Lower leg skin (tissue), 4 donors: ENCODE data around the gene NLGN4X. TPM values are rescaled to one million over a fixed set of nuclear protein-coding genes. Genes with fewer than 3 reads are reported as not detected.

Experiments used
- DNase-seq, 2 donors: peaks; one replicate each; pipeline ENCODE4 v3.0.0-alpha.2; 2019; ENCODE audit warnings: low spot score in 2 of 2
- H3K4me3 ChIP-seq: fragments of 200-600 bp; sonication (generic); 2 replicates; pipeline ENCODE4 v1.5.1; 2017; ENCODE audit warnings: mild to moderate bottlenecking, low read depth; ENCODE audit not compliant: poor library complexity, severe bottlenecking
- CTCF ChIP-seq, 3 donors: fragments of 450-650 bp; IDR thresholded peaks; one replicate each; pipeline ENCODE4 v1.5.1; 2016; ENCODE audit warnings: antibody characterized with exemption in 3 of 3, mild to moderate bottlenecking in 3 of 3, moderate library complexity in 2 of 3
- POLR2A ChIP-seq, 2 donors: fragments of 450-650 bp; IDR thresholded peaks; one replicate each; pipeline ENCODE4 v1.6.1; 2016 to 2017; ENCODE audit warnings: antibody characterized with exemption in 2 of 2, mild to moderate bottlenecking in 1 of 2, moderate library complexity in 1 of 2
- WGBS, 2 donors: methylation state at CpG; one replicate each; pipeline ENCODE4 v1.1.5; 2018; 5-methylcytosine and 5-hydroxymethylcytosine counted together
- intact Hi-C: fragments of 100-400 bp; cut with DNase I; formaldehyde crosslinking; loops from one replicate; pipeline ENCODE4 v1.15.0; 2023; ENCODE audit warnings: low total_unique reads
- total RNA-seq, 4 donors: library from RNA; depleted of rRNA; stranded (reverse); fragments of >200 nt; gene quantifications; one replicate each; pipeline ENCODE4 v1.1.0, GENCODE V29; 2016

NLGN4X gene
- total RNA-seq, 4 donors from 2014 or later, result 0.17 to 2.2 (median 0.72) TPM

- H3K4me3 ChIP-seq, result no peak overlapping the region
- no peak for DNase-seq
- intact Hi-C loops, result no loop called here
- no peak for TF ChIP-seq CTCF (IDR thresholded peaks at IDR 0.05)
- TF ChIP-seq POLR2A (IDR thresholded peaks at IDR 0.05), result no peak
- WGBS, 2 donors, result 82 to 88% methylated on average over 8 to 9 of the region's 9 CpGs
Measured at GRCh38 chrX:5898463-5898862, 330.2 kb downstream of the NLGN4X start.

GRCh38 chrX:5891378-5891777 is 337.3 kb downstream of the NLGN4X start:
- 87 to 88% methylated on average over 5 of the region's 5 CpGs for WGBS, 2 donors
- intact Hi-C loops, result no loop called here
- no peak for TF ChIP-seq CTCF (IDR thresholded peaks at IDR 0.05)
- TF ChIP-seq POLR2A (IDR thresholded peaks at IDR 0.05), result no peak
- DNase-seq, result no peak
- H3K4me3 ChIP-seq, result no peak overlapping the region

- H3K4me3 ChIP-seq, result no peak overlapping the region
- no peak for DNase-seq
- WGBS, 2 donors, result 36 to 54% methylated on average over 12 of the region's 12 CpGs
- TF ChIP-seq CTCF (IDR thresholded peaks at IDR 0.05) (no peak), POLR2A (IDR thresholded peaks at IDR 0.05) (no peak)
- intact Hi-C loops, result no loop called here
Measured at GRCh38 chrX:5876984-5877596, 351.6 kb downstream of the NLGN4X start.

- H3K4me3 ChIP-seq, result no peak overlapping the region
- no peak for TF ChIP-seq POLR2A (IDR thresholded peaks at IDR 0.05)
- no peak for TF ChIP-seq CTCF (IDR thresholded peaks at IDR 0.05)
- intact Hi-C loops, result no loop called here
- peak in 1 of 2 donors; percentile 13 for DNase-seq
- WGBS, 2 donors, result 35 to 68% methylated on average over 3 of the region's 3 CpGs
Measured at GRCh38 chrX:5870238-5870637, 358.4 kb downstream of the NLGN4X start.

- TF ChIP-seq POLR2A (IDR thresholded peaks at IDR 0.05) (no peak), CTCF (IDR thresholded peaks at IDR 0.05) (no peak)
- intact Hi-C loops, result no loop called here
- 87 to 100% methylated on average over 4 to 7 of the region's 7 CpGs for WGBS, 2 donors
- DNase-seq, result no peak
- no peak overlapping the region for H3K4me3 ChIP-seq
Measured at GRCh38 chrX:5869786-5870185, 358.9 kb downstream of the NLGN4X start.

DNA sequence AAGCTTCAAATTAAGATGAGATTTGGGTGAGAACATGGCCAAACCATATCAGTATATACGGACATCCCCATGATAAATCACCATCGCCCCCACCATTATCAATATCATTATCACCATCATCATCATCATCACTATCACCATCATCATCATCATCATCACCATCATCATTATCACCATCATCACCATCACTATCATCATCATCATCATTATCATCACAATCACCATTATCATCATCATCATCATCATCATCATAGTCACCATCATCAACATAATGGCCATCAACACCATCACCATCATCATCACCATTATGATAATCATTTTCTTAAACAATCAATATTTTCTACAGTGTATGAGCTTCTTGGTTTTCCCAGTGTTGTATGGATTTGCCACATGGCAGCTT is 360.9 kb downstream of the NLGN4X start:
- DNase-seq, result no peak
- no peak for TF ChIP-seq CTCF (IDR thresholded peaks at IDR 0.05)
- TF ChIP-seq POLR2A (IDR thresholded peaks at IDR 0.05), result no peak
- 92 to 94% methylated on average over 2 of the region's 2 CpGs for WGBS, 2 donors
- intact Hi-C loops, result no loop called here
- no peak overlapping the region for H3K4me3 ChIP-seq
